ENCODE results near the gene PIGU.
"Not testable (repeated sequence)": the region's sequence is repeated elsewhere in the genome, so short reads cannot be mapped to it uniquely, and the experiment has no call there.

The PIGU gene

DNA sequence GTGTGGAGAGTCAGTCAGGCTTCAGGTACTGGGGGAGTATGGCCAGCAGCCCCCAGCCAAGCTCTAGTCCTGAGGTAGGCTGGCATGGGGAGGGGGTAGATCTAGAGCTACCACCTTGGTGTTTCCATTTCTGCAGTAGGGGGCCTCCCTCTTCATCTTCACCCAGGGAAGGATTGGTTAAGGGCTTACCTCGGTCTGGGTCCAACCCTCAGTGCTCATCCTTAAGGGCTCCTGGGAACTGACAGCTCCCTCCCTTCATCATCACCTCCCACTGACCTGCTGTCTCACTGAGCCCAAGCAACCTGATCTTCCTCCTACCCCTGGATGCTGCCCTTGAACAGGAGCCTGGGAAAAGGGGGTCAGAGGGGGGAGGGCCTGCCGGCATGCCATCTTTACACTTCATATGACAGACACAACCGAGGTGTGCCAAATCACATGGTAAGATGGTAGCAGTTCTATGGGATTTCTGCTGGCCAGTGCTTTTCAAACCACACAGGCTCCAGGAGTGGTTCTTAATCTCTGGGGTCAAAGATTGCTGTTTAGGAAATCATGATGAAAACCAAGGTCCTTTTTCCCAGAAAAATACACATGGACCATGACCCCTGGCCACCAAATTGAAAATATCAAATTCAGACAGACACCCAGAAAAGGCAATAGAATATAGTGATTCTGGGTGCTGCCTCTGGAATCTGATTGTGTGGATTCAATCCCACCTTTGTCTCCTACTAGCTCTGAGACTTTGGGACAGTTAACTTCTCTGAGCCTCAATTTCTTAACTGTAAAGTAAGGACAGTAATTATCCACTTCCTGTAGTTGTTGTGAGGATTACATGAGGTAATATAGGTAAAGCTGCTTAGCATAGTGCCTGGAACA lies 30.3 kb upstream of the PIGU start:
- no peak for DNase-seq

DNA sequence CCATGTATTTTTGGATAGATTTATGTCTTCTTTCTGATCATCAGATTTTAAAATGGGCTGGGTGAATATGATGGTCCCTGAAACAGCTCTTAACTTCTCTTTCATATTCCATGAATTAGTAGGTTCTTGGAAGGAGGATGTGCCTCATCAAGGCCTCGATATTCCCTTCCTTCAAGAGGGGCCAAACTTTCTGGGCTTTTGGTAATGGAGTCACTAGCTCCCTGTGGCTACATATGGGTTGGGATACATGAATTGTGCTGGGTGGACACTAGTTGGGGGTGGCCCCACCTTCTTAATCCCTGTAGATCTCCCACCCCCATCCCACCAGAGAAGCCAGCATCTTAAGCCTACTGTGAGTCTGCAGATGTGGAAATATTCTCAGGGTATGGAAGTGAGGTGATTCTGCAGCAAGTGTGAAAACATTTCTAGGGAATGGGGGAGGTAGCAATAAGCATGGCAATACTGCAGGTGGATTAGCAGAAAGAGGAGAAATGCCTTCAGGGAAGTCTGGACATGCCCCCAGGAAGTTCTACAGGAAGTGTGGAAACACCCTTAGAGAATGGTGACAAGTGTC lies 29.5 kb upstream of the PIGU start:
- no peak for DNase-seq

DNA sequence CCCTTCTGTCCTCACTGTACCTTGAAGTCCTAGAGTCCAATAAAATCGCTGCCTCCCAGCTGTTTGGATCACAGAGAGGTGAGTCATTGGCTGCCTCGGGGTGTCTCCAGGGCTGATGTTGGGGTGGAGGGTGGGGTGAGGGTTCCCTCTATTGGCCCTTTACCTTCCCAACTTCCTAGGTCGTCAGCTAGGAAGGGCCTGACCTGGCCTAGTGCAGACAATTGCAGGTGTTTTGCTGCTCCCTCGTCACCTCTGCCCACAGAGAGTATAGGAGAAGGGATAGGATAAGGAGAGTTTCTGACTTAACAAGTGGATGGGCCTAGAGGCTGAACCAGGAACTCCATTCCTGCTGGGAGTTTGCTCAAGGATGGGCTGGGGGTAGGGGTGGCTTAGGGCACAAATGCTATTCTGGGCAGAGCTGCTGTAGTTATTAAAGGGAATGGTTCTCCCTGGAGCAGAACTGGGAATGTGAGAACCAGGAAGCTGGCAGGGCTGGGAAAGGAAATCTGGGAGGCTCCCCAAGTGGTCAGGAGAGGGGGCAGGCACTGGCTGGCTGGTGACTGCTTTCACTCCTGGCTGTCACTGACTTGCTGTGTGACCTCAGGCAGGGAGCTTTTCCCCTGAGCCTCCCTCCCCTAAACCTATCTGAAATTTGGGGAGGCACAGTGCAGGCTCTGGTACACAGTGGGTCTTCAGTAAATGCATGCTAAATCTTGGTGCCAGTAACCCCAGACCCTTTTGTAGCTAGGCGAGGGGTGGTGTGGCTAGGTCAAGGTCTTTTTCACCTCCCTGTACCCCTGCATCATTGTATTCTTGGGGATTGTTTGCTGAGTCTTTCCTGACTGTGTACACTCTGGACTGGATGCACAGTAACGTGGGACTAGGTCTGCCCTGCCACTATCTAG lies 28.8 kb upstream of the PIGU start:
- no peak for DNase-seq

DNA sequence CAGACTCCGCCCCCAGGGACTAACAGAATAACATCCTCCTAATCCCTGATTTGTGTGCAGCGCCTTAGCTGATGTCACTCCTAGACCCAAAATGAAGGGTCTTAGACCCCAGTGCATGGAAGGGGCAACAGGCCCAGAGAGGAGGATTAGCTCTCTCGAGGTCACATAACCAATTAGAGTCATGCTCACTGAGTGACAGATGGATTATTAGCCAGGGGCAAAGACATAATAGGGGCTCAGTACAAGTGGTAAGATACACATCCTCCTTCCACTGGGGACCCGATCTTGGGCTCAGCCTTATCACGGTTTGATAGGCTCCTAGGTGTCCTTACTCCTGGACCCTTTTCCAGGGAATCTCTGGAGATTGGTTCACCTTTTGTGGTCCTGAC lies 28.1 kb upstream of the PIGU start:
- no peak for DNase-seq

DNA sequence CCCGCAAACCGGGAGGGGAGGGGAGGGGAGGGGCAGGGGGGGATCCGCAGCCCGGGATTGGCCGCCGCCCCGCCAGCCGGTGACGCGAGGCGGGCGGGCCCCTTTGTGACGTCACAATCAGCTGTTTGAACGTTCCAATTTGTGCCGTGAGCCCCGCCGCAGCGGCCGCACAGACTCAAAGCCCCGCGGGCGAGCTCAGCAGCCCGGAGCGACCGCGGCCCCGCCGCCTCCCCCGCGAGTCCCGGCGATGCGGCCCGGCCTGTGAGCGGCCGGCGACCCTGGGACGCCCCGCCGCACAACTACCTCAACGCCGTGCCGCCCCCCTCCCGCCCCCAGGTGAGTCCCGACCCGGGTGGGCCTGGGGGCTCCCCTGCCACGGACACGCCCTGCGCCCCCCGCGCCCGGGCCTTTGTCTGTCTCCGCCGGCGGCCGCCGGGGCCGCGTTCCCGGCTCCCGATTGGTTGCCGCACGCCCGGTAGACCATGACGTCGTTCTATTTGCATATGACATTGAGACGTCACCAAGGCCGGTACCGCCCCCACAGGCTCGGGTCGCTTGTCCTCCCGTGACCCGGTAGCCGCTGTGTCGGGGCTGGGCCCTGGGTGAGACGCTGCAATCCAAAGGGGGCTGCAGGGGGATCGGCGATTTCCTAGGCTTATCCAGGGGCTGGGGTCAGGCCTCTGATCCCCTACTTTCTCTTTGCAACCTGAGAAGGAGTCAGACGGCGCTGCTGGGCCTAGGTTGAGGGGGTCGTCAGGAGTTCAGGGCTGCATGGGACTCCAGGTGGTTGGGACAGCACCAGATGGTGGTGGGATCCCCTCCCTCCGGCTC lies 27.5 kb upstream of the PIGU start, which contains the start of gene TP53INP2:
Gene TP53INP2 (plus strand): TSS at position 168 of the 831 bp plus-strand sequence. CDS start 4,396 bp downstream, outside the sequence.
- DNase-seq = peak; percentile 93

DNA sequence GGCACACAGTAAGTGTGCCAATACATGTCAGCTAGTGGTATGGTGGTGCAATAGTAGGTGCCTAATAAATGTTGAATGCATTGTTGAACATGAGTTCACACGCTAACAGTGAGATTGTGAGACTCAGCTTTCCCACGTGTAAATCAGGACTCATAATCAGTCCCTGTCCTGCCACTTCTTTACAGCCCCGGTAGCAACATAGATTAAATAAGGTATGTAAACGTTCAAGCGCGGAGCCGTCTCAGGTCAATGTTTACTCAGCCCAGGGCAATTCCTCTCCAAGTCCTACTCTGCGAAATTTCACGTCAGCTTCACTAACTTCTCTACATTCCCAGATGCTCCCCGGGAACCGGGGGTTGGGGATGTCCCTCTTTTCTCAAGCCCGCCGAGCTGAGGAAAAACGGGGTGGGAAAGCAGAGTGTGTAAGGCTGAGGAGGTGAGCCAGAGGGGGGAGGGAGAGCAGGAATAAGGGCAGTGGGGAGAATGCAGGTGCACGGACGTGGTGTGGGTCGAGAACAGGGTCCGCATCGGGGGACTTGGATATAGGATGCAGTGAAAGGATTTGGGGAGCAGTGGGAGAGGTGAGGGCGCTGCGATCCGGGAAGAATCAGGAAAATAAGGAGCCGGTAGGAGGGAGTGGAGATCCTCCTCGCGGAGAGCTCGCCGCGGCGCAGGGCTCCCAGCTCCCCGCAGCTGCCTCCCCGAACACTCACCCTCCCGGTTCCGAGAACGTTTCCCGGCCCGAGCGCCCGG lies 26.7 kb upstream of the PIGU start:
- no peak for DNase-seq

DNA sequence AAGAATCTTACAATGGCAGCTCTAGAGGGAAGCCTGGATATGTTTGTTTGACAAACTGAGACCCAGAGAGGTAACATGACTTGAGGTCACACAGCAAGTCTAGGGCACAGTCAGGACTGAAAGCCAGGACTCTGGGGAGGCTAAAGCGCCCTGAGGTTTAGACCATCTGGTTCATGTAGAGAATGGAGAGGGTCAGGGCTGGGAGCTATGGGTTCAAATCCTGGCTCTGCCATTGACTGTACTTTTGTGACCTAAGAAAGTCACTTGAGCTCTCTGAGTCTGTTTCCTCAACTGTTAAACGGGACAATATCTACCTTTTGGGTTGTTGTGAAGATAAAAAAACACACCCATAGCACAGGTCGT lies 26.1 kb upstream of the PIGU start:
- no peak for DNase-seq

DNA sequence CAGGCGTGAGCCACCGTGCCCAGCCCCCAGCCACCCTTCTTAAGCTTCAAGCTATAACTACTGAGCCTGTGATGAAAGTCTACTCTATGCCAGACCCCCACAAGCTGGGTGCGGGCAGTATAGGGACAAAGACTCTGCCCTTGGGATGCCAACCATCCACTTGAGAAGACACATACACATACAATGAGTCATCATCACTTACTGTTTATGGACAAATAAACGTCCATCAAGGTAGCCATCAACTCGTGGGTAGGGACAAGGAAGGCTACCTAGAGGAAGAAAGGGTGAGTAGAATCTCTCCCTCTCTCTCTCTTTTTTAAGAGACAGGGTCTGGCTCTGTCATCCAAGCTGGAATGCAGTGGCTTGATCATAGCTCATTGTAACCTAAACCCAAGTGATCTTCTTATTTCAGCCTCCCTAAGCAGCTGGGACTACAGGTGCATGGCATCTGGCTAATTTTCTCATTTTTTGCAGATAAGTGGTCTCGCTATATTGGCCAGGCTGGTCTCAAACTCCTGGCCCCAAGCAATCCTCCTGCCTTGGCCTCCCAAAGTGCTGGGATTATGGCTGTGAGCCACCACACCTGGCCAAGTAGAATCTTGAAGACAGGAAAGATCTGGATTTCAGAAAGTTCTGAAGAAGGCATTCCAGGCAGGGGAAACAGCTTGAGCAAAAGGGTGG lies 24.7 kb upstream of the PIGU start:
- DNase-seq = no peak

DNA sequence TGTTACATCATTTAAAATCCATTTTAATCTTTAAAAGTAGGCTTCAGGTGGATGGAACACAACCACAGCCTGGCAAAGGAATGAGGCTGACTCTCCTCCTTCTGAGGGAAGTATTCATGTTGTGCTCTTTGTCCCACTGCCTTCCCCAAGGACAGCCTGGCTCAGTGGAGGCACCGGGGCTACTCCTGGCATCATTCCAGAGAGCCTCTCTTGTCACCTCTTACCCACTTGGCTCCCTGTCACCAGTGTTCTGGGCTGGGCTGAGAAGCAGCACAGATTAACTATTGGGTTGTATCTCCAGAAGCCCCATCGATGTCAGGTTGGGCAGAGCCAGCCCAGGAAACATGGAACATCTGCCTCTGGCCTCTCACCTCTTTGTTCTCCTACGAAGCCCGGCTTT lies 16.5 kb upstream of the PIGU start:
- no peak for DNase-seq

DNA sequence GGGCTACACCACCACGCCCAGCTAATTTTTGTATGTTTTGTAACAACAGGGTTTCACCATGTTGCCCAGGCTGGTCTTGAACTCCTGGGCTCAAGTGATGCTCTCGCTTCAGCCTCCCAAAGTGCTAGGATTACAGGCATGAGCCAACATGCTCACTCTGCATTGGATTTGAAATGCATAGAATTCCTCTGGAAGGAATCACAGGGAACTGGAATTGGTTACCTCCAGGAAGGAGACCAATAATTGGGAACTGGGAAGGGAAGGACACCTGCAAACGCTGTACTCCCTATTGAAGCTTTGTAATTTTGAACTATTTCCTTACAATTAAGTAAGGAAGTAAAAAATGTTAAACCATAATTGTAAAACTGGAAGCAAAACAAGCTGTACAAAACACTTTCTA lies 14.9 kb upstream of the PIGU start:
- no peak for DNase-seq

DNA sequence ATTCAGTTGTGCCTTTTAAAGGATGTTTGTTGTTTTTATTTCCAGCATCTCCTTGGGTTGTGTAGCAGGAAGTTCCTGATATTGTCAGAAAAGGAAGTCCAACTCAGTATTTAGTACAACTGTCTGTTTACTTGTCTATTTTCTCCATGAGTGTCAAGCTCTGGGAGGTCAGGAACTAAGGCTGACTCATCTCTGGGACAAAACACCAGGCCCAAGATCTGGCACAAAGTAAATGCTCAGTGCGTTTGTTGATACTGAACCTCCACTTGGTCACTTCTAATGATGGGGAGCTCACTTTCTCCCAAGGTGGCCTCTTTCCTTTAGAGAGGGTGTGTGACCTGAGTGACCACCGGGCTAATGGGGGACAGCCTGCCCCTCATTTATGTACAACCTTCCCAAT lies 12.6 kb upstream of the PIGU start:
- no peak for DNase-seq

DNA sequence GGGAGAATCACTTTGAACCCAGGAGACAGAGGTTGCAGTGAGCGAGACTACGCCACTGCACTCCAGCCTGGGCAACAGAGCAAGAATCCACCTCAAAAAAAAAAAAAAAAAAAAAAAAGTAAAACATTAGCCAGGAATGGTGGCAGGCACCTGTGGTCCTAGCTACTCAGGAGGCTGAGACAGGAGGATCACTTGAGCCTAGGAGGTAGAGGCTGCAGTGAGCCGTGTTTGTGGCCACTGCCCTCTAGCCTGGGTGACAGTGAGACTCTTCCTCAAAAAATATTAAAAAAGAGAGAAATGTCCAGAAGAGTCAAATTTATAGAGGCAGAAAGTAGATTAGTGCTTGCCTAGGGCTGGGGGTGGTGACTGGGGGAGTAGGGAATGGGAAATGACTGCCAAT lies 6.8 kb upstream of the PIGU start:
- no peak for DNase-seq

DNA sequence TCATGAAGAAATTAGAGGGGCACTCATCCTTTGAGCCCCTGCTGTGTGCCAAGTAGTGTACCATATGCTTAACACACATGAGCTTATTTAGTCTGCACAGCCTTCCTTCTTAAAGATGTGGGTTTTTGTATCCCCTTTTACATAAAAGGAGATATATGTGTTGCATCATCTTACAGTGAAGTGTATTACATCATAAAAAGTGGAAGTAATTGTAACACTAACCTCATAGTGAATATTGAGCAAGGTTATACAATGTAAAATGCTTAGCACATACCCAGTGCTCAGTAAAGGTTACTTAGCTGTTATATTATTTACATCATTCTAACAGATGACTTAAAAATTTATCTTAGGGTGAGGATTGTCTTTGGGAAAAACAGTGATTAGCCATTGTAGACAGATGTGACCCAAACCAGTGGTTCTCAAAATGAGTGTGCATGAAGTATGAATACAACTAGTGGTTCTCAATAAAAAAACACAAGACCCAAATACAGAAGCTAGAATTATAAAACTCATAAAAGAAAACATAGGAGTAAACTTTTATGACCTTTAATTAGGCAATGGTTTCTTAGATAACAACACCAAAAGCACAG lies 3.8 kb upstream of the PIGU start:
- DNase-seq = no peak

DNA sequence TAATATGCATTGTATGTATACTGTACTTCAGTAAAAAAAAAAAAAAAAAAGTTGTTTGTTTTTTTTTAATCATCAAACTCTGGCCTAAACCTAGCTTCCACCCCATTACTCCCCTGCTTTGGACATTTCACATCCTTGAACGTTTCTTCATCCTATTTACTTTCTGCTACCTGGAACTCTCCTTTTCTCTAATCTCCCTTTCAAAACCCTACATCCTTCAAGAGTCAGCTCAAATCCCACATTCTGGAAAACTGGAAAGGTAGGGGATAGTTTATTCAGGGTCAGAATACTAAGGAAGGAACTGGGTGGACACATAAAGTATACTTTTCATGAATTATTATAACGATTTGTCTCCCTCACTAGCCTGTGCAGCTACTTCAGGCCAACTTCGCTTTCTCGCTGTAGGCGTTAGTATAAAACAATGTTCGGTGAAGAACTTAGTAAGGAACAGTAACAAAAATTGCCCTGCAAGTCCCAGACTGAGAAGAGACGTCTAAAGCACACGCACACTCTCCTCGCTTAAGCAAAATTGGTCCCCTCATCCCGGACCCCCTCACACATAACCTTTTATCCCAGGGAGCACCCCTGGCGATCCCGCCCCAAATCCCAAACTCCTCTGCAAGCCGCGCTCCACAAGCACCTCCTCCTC lies 775 bp downstream of the PIGU start:
- DNase-seq = no peak

DNA sequence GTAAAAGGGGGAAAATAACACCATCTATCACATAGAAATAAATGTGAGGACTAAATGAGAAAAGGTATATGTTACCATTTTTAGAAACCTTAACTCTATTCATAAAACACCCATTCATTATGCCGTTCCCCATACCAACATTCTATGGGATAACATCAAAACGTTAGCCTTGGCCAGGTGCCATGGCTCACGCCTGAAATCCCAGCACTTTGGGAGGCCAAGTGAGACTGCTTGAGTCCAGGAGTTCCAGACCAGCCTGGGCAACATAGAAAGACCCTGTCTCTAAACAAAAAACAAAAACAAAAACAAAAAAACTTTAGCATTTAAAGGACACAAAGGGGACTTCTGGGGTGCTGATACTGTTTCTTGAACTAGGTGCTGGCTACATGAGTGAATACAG lies 1.3 kb downstream of the PIGU start:
- no peak for DNase-seq

DNA sequence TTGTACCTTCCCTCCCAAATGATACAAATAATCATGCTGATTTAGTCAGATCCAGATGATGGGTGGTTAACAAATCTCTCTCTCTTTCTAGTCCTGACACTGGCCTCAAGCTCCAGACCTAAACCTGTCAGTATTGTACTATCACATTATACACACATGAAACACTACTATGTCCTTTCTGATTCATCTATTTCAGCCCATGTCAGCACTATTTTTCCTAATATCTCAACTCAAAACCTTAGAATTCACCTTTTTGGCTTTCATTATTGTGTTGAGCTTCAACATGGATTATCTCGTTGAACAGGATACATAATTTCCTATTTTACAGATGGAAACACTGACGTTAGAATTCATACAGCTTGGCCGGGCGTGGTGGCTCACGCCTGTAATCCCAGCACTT lies 3.5 kb downstream of the PIGU start:
- DNase-seq = no peak

DNA sequence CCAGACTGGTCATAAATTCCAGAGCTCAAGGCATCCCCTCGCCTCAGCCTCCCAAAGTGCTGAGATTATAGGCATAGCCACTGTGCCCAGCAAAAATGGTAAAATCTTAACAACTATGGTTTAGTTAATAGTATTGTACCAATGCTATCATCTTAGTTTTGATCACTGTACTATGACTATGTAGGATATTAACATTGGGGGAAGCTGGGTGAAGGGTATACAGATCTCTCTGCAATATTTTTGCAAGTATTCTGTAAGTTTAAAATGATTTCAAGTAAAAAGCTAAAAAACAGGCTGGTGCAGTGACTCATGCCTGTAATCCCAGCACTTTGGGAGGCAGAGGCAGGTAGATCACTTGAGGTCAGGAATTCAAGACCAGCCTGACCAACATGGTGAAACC lies 7.8 kb downstream of the PIGU start:
- DNase-seq = no peak

DNA sequence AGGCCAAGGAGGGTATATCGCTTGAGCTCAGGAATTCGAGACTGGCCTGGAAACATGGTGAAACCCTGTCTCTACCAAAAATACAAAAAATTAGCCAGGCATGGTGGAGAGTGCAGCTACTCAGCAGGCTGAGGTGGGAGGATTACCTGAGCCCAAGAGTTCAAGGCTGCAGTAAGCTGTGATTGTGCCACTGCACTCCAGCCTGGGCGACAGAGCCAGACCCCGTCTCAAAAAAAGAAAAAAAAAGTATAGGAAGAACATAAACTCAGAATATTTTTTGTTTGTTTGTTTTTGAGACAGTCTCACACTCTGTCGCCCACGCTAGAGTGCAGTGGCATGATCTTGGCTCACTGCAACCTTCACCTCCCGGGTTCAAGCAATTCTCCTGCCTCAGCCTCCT lies 12.1 kb downstream of the PIGU start:
- DNase-seq = not testable (repeated sequence)

DNA sequence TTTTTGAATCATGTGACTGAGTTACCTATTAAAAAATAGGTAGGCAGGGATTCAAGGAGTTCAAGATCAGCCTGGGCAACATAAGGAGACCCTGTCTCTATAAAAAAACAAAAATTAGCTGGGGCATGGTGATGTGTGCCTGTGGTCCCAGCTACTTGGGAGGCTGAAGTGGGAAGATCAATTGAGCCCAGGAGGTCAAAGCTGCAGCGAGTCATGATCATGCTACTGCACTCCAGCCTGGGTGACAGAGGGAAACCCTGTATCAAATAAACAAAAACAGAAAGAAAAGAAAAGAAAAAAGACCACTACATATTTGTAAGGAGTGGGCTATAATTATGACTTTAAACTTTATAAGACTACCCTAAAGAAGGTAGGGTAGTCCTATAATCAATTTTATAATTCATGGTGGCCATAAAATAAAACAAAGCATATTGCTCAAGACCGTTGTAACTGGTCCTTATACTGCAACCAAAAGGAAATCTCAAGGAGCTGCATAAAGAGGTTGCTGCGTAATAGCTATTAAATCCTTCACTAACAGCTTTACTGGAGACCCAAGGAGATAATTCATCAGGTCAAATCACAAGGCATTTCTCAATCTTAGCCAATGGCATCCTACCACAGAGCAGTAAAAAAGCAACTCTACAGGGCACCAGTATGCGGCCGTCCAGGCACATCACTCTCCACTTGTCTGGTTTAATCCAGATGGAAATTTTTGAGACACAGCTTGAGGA lies 13.5 kb downstream of the PIGU start:
- no peak for DNase-seq

DNA sequence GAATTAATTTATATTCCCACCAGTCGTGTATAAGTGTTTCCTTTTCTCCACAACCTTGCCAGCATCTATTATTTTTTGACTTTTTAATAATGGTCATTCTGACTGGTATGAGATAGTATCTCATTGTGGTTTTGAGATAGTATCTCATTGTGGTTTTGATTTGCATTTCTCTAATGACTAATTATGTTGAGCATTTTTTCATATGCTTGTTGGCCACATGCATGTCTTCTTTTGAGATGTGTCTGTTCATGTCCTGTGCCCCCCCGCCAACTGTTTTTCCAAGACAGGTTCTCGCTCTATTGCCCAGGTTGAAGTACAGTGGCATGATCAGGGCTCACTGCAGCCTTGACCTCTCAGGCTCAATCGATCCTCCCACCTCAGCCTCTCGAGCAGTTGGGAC lies 15.1 kb downstream of the PIGU start:
- not testable (repeated sequence) for DNase-seq
